ENCODE results near the gene TNPO2.
A peak's percentile ranks its signal among the peaks of the same experiment; 100 is the strongest.

Gene TNPO2

DNA sequence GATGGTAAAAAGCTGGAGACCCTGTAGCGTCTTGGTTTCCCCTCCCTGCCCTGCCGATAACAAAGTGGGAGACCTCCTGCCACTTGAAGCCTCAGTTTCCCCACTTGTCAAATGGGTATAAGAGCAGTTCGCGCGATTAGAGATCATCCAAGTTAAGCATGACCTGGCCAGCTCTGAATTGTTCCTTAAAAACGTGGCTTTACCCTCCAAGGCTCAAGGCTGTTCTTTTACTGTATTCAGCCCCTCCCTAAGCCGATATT is 421 bp downstream of the TNPO2 start:
- no peak for TF ChIP-seq CTCF (IDR thresholded peaks at IDR 0.05; ENCODE audit: extremely low read depth, missing control alignments)
- DNase-seq (ENCODE audit: low spot score): no peak

- DNase-seq (ENCODE audit: low spot score): peak; percentile 99
Observed at GRCh38 chr19:12722566-12723380, 959 bp downstream of the TNPO2 start.

DNA sequence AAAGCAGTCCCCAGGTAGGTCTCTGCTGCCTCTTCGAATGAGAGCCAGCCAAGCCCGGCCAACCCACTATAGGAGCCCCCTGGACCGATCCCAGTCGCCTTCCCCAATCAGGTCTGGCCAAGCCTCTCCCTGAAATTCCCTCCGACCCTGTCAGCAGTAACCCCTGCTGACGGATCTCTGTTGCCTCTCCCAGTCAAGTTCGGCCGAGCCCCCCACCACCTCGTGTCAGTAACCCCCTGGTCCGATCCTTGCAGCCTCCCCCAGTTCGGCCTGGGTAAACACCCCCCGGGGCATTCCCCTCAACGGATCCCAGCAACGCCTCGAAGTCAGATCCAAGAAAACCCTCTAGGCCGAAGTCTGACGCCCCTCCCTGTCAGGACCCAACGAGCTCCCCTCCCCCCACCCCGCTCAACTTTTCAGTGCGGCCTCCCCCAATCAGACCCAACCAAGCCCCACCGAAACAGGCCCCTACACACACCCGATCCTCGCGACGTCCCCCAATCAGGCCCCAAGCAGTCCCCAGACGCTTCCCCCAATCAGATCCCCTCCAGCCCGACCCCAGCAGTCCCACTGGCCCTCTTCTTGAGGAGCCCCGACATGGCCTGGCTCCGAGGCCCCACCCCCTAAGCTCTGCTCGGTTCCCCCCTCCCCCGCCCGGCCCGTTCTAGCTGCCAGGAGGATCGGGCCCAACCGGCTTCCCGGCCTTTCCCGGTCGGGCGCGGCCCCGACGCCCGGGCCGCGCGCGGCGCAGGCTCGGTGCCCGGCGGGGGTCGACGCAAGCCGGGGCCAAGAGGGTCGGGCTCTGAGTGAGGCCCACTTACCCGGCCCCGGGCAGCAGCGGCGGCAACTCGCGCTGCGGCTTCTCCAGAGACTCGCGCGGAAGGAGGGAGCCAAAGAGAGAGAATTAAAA is 1.8 kb downstream of the TNPO2 start:
- no peak for TF ChIP-seq CTCF (IDR thresholded peaks at IDR 0.05; ENCODE audit: extremely low read depth, missing control alignments)
- peak; percentile 89 for DNase-seq (ENCODE audit: low spot score)

More at GRCh38 chr19:12722566-12723380, 959 bp downstream of the TNPO2 start:
- no peak for TF ChIP-seq CTCF (IDR thresholded peaks at IDR 0.05; ENCODE audit: extremely low read depth, missing control alignments)

- TF ChIP-seq CTCF (IDR thresholded peaks at IDR 0.05; ENCODE audit: extremely low read depth, missing control alignments): no peak
Observed at GRCh38 chr19:12720851-12721655, 2.7 kb downstream of the TNPO2 start.

GRCh38 chr19:12720296-12720695 is 3.4 kb downstream of the TNPO2 start:
- no peak for TF ChIP-seq CTCF (IDR thresholded peaks at IDR 0.05; ENCODE audit: extremely low read depth, missing control alignments)
- no peak for DNase-seq (ENCODE audit: low spot score)

More at GRCh38 chr19:12720851-12721655, 2.7 kb downstream of the TNPO2 start:
- peak; percentile 51 for DNase-seq (ENCODE audit: low spot score)

DNA sequence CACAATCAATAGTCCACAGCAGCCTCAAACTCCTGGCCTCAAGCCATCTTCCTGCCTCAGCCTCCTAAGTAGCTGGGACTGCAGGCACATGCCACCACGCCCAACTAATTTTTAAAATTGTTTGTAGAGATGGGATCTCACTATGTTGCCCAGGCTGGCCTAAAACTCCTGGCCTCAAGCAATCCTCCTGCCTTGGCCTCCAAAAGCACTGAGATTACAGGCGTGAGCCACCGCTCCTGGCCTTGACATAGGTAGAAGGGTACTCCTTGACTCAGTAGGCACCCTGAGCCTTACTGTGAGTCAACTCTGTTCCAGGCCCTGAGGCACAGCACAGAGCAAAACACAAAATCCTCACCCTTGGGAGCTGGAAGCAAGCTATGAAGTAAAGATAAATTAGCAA is 7.8 kb downstream of the TNPO2 start:
- no peak for DNase-seq (ENCODE audit: low spot score)
- TF ChIP-seq CTCF (IDR thresholded peaks at IDR 0.05; ENCODE audit: extremely low read depth, missing control alignments): no peak
